AG04450 (cell line): ENCODE results near the gene ACKR1. TPM values are rescaled to one million over a fixed set of nuclear protein-coding genes. Genes with fewer than 3 reads are reported as not detected.

Experiments
- CTCF ChIA-PET: fragments of 300-600, 350-600 bp; formaldehyde crosslinking; extraction: SDS; loops from one replicate; lab custom pipeline; 2022; ENCODE audit warnings: antibody characterized with exemption, inconsistent platforms; lab: Charles Lee
- POLR2A ChIA-PET: fragments of 350-600 bp; formaldehyde crosslinking; extraction: SDS; loops from one replicate; lab custom pipeline; 2021; ENCODE audit warnings: antibody characterized with exemption, inconsistent platforms; lab: Yijun Ruan, JAX
- DNase-seq: peaks from one replicate; pipeline ENCODE4 v3.0.0-alpha.2; 2011; ENCODE audit warnings: low read depth, low spot score
- H3K27ac ChIP-seq: one replicate; pipeline ENCODE4 v1.5.1; 2012; ENCODE audit warnings: low read depth, low read length, control low read depth
- H3K27me3 ChIP-seq: one replicate; pipeline ENCODE4 v1.6.0; 2012; ENCODE audit warnings: low read length; ENCODE audit not compliant: control insufficient read depth, insufficient read depth
- H3K4me3 ChIP-seq: 2 replicates; pipeline ENCODE4 v1.5.1; 2011; ENCODE audit warnings: mild to moderate bottlenecking, low read depth, low read length, control low read depth
- H3K9me3 ChIP-seq: 2 replicates; pipeline ENCODE4 v1.5.1; 2012; ENCODE audit warnings: low read length; ENCODE audit not compliant: control insufficient read depth, insufficient read depth
- CTCF ChIP-seq: IDR thresholded peaks from 2 replicates; pipeline ENCODE4 v1.5.1; 2011; ENCODE audit warnings: low read depth, low read length, control low read depth, inconsistent platforms
- polyA plus RNA-seq: library from polyadenylated mRNA; depleted of rRNA; stranded (reverse); fragments of >200 nt; gene quantifications from 2 replicates; pipeline ENCODE4 v1.2.3, GENCODE V29; 2011

Gene ACKR1
- polyA plus RNA-seq, 1 experiment = not detected

GRCh38 chr1:159205225-159205624 is 550 bp downstream of the ACKR1 start:
- ChIA-PET POLR2A (no interaction called here), CTCF (no interaction called here)
- Histone ChIP-seq H3K27ac (no peak overlapping the region), H3K4me3 (no peak overlapping the region), H3K9me3 (no peaks in the 10 kb centered on the region), H3K27me3 (peaks cover 4% of the 10 kb centered on the region)
- no peak for DNase-seq
- TF ChIP-seq CTCF = no peak

- ChIA-PET POLR2A (no interaction called here), CTCF (no interaction called here)
- Histone ChIP-seq H3K27me3 (peaks cover 4% of the 10 kb centered on the region), H3K27ac (no peak overlapping the region), H3K9me3 (no peaks in the 10 kb centered on the region), H3K4me3 (no peak overlapping the region)
- DNase-seq = no peak
- no peak for TF ChIP-seq CTCF
Measured at GRCh38 chr1:159206110-159206509, 1.4 kb downstream of the ACKR1 start.

DNA sequence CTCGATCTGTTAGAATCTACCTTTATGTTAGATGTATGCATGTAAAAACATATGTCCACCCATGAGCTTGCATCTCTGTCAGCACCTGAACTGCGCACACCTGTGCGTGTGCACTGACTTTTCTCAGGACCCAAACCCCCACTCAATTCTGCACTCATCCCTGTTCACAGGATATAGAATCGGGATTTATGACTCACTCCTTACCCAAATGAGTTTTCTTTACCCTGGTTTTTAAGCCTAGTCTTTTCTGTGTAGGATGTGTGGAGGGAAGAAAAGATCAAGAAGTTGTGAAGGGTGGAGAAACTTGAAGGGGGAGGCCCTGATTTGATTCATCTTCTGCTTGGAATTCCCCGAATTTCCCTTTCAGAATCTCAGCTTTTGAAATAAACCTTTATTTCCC is 2.4 kb downstream of the ACKR1 start:
- Histone ChIP-seq H3K27ac (no peak overlapping the region), H3K4me3 (no peak overlapping the region), H3K27me3 (peaks cover 4% of the 10 kb centered on the region), H3K9me3 (no peaks in the 10 kb centered on the region)
- POLR2A ChIA-PET = no interaction called here
- no peak for TF ChIP-seq CTCF
- CTCF ChIA-PET = interaction anchor here (1.0 kb wide), 1 partner anchor 9 kb away, joined by 4 read pairs; no protein-coding TSS in a partner anchor
- no peak for DNase-seq

DNA sequence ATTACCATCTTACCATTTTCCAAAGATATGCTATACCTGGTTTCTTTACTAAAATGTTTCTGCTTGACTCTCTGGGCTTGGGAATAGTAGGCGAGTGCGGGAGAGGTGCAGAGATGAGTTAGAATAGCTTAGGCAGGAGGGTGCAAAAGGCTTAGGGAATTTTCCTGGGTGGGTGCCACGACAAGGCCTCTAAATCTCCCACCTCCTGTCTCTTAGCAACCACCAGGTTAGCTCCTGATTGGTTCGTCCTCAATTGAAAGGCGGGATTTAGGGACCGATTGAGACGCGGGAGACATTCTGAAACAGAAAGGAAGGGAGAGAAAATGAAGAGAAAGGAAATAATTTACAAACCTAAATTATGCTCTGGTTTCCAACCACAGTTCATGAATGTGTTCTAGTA is 3.1 kb downstream of the ACKR1 start:
- peaks cover 4% of the 10 kb centered on the region for H3K27me3 ChIP-seq
- H3K4me3 ChIP-seq = no peak overlapping the region
- no peaks in the 10 kb centered on the region for H3K9me3 ChIP-seq
- TF ChIP-seq CTCF = no peak
- no peak overlapping the region for H3K27ac ChIP-seq
- DNase-seq = no peak
- CTCF ChIA-PET = interaction anchor here (0.6 kb wide), 1 partner anchor 10 kb away, joined by 3 read pairs; no protein-coding TSS in a partner anchor
- POLR2A ChIA-PET = no interaction called here

DNA sequence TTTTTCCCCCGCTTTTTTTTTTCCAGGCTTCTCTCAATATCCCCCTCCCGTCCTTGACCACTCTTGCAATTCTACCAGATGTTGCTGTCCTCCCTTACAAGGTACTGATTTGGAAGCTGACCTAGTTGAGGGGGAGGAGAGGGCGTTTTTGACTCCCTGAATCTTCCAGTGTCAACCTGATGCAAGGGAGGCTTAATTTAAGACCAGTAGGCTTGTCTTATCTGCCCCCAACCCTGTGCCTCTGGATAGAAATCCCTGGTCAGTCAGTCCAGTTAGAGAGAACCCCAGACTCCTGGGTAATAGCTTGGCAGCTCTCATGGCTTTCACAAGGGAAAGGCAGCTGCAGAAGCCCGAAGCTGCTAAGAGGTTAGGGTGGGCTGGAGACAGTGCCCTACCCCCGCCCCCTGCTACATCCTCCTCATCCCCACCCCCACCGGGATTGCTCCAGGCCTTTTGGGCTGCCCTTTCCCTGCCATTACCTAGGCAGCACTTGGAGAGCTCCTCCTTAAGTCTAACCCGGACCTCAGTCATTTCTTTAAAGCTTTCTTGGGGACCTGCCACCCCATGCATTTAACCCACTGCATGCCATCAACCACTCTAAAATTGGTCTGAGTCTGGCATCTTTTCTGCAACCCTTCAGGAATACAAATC is 3.6 kb downstream of the ACKR1 start:
- TF ChIP-seq CTCF = no peak
- ChIA-PET CTCF (interaction anchor here (0.6 kb wide), 1 partner anchor 11 kb away, joined by 3 read pairs; no protein-coding TSS in a partner anchor), POLR2A (no interaction called here)
- H3K27ac ChIP-seq = no peak overlapping the region
- no peaks in the 10 kb centered on the region for H3K9me3 ChIP-seq
- no peak for DNase-seq
- H3K27me3 ChIP-seq = peaks cover 4% of the 10 kb centered on the region
- H3K4me3 ChIP-seq = no peak overlapping the region
